GM12875 (cell line): Measurements from ENCODE around the gene MKI67.

ENCODE experiments used
- H3K4me3 ChIP-seq: one replicate; pipeline ENCODE4 v1.5.1; 2011; ENCODE audit warnings: low read depth, low read length, control low read depth
- CTCF ChIP-seq: IDR thresholded peaks from 2 replicates; pipeline ENCODE4 v1.5.1; 2011; ENCODE audit warnings: low read depth, mild to moderate bottlenecking, control low read depth, inconsistent platforms, low read length, moderate library complexity, borderline replicate concordance; ENCODE audit not compliant: insufficient read depth

Gene MKI67

GRCh38 chr10:128049226-128050120 is 76.8 kb downstream of the MKI67 start:
- H3K4me3 ChIP-seq = no peak overlapping the region
- no peak for TF ChIP-seq CTCF

- H3K4me3 ChIP-seq = no peak overlapping the region
- no peak for TF ChIP-seq CTCF
These were observed 77.4 kb downstream of the MKI67 start for GRCh38 chr10:128048819-128049210.

GRCh38 chr10:128047991-128048818 is 78.0 kb downstream of the MKI67 start:
- peak overlapping the region; percentile 38 for H3K4me3 ChIP-seq

GRCh38 chr10:128047351-128047750 is 78.9 kb downstream of the MKI67 start:
- TF ChIP-seq CTCF = no peak
- peak overlapping the region; percentile 38 for H3K4me3 ChIP-seq

More at GRCh38 chr10:128047991-128048818, 78.0 kb downstream of the MKI67 start:
- no peak for TF ChIP-seq CTCF

GRCh38 chr10:128046953-128047290 is 79.3 kb downstream of the MKI67 start:
- peak overlapping the region; percentile 5 for H3K4me3 ChIP-seq
- no peak for TF ChIP-seq CTCF
